Dedifferentiated amniotic fluid mesenchymal stem cell (primary cell): Measurements from ENCODE around the gene PLEKHA5.
"Not testable (repeated sequence)": the region's sequence is repeated elsewhere in the genome, so short reads cannot be mapped to it uniquely, and the experiment has no call there.

Source experiments
- DNase-seq: peaks from one replicate; pipeline ENCODE4 v3.0.0-alpha.2; 2016; ENCODE audit errors: extremely low spot score

Gene PLEKHA5

DNA sequence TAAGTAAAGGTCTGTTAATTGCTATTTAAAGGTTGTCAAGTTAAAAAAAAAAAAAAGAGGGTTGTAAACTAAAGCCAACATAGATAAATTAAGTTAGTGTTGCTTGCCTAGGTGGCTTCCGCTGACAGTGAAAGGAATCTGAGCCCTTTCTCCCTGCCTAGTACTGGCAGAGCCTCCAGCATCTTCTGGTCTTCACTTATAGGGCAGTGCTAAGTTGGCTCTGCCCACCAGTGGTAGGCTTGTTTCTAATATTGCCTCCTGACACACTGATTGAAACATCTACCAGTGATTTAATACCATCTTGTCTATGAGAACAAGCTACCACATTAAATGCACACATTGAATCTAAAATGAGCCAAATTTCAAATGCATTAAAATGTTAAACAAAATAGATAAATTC, 39.7 kb downstream of the PLEKHA5 start:
- DNase-seq = no peak

DNA sequence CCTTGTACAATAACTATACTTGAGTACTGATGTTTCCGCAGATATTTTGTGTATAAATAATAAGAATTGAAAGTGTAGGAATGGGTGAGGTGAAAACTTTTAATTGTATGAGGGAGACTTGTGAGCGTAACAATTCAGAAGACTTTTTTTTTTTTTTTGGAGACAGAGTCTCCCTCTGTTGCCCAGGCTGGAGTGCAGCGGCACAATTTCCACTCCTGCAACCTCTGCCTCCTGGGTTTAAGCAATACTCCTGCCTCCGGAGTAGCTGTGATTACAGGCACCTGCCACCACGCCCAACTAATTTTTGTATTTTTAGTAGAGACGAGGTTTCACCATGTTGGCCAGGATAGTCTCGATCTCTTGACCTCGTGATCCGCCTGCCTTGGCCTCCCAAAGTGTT, 40.8 kb downstream of the PLEKHA5 start:
- not testable (repeated sequence) for DNase-seq

DNA sequence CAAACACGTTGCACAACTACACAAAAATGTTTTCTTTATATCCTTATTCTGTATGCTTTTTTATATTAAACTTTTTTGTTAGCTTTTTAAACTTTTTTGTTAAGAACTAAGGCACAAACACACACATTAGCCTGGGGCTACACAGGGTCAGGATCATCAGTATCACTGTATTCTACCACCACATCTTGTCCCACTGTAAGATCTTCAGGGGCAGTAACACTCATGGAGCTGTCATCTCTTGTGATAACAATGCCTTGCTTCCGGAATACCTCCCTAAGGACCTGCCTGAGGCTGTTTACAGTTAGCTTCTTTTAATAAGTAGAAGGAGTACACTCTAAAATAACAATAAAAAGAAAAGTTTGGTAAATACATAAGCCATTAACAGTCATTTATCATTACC, 42.2 kb downstream of the PLEKHA5 start:
- no peak for DNase-seq

DNA sequence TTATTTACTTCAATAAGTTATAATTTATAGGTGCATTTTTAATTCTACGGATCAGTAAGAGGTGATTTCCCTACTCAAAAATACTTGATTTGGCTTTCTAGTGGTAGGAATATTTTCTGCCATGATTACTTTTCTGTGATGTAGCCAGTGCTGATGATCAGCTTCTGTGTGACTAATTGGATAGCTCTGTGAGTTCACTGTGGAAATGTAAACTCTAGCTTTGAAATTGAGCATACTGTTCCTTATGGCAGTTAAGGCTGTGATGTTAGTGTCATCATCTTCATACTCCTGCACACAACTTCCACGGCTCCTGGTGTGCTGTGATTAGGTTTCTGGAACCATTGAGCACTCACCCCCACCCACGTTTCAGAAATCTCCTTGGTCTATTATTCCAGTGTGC, 48.2 kb downstream of the PLEKHA5 start:
- no peak for DNase-seq

DNA sequence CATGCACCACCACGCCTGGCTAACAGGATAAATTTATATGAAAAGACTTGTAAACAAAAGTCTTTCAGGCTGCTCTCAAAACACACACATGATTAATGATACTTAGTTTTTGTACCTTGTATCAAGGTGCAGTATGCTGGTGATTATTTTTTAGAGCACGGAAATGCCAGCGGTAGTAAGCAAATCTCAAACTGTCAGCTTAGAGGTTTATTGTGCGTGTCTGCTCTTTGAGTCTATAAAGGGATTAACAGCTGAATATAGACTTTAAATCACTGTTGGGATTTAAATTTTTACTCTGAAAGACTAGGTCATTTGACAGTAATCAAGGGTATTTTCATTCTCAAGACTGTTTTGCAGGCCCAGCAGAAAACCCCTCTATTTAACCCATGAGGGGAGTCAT, 50.5 kb downstream of the PLEKHA5 start:
- no peak for DNase-seq

DNA sequence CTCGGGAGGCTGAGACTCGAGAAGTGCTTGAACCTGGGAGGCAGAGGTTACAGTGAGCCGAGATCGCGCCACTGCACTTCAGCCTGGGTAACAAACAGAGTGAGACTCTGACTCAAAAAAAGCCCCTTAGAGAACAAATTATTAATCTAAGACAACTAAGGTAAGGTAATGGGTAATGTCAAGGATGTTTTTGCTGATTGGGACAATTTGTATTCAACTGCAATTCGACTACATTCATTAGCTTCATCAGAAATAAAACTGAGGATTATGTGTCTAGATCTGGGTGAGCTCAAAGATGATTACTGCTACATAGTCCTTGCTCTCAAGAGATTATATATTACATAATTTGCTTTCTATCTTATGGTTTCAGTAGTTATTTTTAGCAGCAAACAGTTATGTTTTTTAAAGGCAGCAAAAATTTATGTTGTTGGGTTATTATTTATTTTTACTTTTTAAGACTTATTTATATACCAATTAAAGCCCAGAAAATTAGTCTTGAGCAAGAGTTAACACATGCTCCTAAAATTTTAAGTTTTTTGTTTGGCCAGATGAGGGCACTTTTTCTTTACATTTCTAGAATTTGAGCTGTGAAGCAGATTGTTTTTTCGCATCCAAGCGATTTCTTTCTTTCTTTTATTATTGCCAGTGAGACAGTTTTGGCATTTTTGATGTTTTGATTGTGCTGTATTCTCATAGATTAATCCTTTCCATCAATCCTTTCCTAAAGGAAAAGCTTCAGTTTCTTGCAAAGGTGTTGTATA, 52.3 kb downstream of the PLEKHA5 start:
- DNase-seq = peak; percentile 39

GRCh38 chr12:19183121-19183838, 53.7 kb downstream of the PLEKHA5 start:
- DNase-seq = no peak

- DNase-seq = no peak
Observed at GRCh38 chr12:19185262-19185929, 55.9 kb downstream of the PLEKHA5 start.

DNA sequence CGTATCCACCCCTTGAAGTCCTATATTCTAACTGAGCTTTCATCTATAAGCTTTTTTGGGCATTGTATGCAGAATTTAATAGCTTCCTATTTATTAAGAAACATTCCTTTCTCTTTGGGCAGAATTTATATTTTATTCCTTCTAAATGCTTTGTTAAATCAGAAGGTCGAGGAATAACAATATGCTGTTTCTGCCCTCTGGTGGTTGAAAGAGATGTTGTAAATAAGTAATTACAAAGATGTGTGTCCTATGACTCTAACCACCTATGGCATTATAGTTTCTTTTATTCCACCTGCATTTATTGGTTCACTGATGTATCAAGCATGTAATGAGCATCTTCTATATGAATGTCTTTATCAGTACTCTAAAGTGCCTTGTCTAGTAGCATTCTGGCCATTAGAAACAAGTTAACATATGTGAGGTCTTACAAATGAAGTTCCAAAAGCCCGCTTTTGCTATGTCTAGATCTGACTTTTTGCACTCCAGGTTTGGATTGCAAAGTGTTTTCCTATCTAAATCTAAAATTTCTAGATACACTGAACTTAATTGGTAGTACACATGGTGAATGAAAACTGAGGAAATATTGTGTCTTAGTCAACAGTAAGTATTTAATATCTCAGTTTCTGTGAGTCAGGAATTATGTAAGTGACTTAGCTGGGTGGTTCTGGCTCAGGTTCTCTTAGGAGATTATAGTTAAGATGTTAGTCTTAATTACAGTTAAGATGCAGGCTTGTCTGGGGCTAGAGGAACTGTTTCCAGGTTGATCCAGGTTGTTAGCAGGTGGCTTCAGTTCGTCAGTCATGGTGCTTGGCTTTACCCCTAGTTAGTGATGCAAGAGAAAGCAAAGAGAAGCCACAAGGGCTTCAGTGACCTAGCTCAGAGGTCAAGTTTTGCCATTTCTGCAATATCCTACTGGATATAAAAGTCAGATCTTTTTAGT, 57.5 kb downstream of the PLEKHA5 start:
- peak; percentile 81 for DNase-seq

GRCh38 chr12:19189522-19189921, 60.0 kb downstream of the PLEKHA5 start:
- no peak for DNase-seq

- DNase-seq = no peak
Observed at GRCh38 chr12:19190292-19191031, 60.9 kb downstream of the PLEKHA5 start.

DNA sequence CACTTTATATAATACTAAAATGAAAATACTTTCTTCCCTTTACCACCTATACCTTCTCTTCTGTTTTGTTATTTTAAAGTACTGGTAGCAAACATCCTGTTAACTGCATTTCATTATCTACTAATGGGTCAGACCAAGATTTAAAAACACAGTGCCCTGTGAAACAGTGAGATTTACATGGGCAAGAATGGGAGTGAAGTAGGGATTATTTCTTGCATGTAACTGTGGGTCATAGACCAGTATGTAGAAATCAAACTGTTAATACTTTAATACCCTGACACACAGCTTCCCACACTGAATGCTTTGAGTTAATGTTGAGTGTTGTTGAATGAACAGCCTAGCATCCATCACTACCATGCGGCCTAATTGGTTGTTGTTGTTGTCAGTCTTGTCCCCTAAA, 61.6 kb downstream of the PLEKHA5 start:
- DNase-seq = no peak

- DNase-seq = no peak
Observed at GRCh38 chr12:19191563-19191962, 62.0 kb downstream of the PLEKHA5 start.

GRCh38 chr12:19192710-19193109, 63.2 kb downstream of the PLEKHA5 start:
- no peak for DNase-seq

- no peak for DNase-seq
Observed at GRCh38 chr12:19194963-19195362, 65.4 kb downstream of the PLEKHA5 start.

GRCh38 chr12:19196959-19197630, 67.6 kb downstream of the PLEKHA5 start:
- DNase-seq = no peak

GRCh38 chr12:19198272-19198671, 68.7 kb downstream of the PLEKHA5 start:
- peak; percentile 75 for DNase-seq

- DNase-seq = no peak
Observed at GRCh38 chr12:19199332-19199731, 69.8 kb downstream of the PLEKHA5 start.

GRCh38 chr12:19200261-19200660, 70.7 kb downstream of the PLEKHA5 start:
- no peak for DNase-seq

DNA sequence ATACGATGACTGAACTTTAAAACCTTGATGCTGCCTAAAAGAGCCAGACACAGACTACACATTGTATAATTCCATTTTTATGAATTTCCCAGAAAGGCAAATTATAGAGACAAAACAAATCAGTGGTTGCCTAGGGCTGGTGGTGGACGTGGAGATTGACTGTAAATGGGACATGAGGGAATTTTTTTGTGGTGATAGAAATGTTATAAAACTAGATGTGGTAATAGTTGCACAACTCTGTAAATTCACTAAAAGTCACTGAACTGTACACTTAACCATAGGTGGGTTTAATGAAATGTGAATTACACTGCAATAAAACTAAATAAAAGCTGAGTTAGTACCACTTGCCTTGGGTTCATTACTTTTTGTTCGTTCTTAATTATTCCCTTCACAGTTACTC, 72.1 kb downstream of the PLEKHA5 start:
- no peak for DNase-seq
